K562 (cell line): ENCODE data around the gene PDE11A.

ENCODE experiments used
- CHD2 ChIP-seq: IDR thresholded peaks from 2 replicates; pipeline ENCODE4 v1.6.1; 2011; ENCODE audit warnings: low read depth, low read length
- CREM ChIP-seq: IDR thresholded peaks from 2 replicates; pipeline ENCODE4 v1.6.1; 2014; ENCODE audit warnings: antibody characterized with exemption, low read depth
- CTCF ChIP-seq, 3 experiments: IDR thresholded peaks in 2 of 3; conservative IDR thresholded peaks in 1 of 3; 2 replicates each; pipeline ENCODE4 v1.5.1; 2011 to 2012; ENCODE audit warnings: low read length in 3 of 3, mild to moderate bottlenecking in 3 of 3, control low read depth in 2 of 3, improper control_type of control experiment in 1 of 3, inconsistent platforms in 1 of 3, low read depth in 1 of 3, mixed read lengths in 1 of 3, moderate library complexity in 1 of 3; ENCODE audit not compliant: insufficient read depth in 2 of 3
- EP300 ChIP-seq: IDR thresholded peaks from 2 replicates; pipeline ENCODE4 v1.6.1; 2012; ENCODE audit warnings: low read length, improper control_type of control experiment
- ERF ChIP-seq: fragments of 450-650 bp; formaldehyde crosslinking; IDR thresholded peaks from 2 replicates; pipeline ENCODE4 v1.4.0; 2020; ENCODE audit warnings: mild to moderate bottlenecking, mixed read lengths
- FOXA1 ChIP-seq: fragments of 450-650 bp; IDR thresholded peaks from 2 replicates; pipeline ENCODE4 v1.6.1; 2016; ENCODE audit warnings: mild to moderate bottlenecking, borderline replicate concordance
- HINFP ChIP-seq: fragments of 450-650 bp; conservative IDR thresholded peaks from 2 replicates; pipeline ENCODE4 v1.6.1; 2016; ENCODE audit warnings: missing genetic modification characterization, low read depth, mild to moderate bottlenecking, control low read depth, missing compliant biosample characterization
- NFIX ChIP-seq: fragments of 250-450 bp; sonication (Bioruptor Pico); IDR thresholded peaks from 2 replicates; pipeline ENCODE4 v1.4.0; 2020; ENCODE audit warnings: low read depth, mild to moderate bottlenecking, moderate library complexity
- POLR2AphosphoS2 ChIP-seq: IDR thresholded peaks from 2 replicates; pipeline ENCODE4 v1.6.1; 2012; ENCODE audit warnings: low read length, improper control_type of control experiment
- ZNF253 ChIP-seq: fragments of 250-450 bp; sonication (Bioruptor Pico); conservative IDR thresholded peaks from 2 replicates; pipeline ENCODE4 v1.6.1; 2021; ENCODE audit warnings: mild to moderate bottlenecking

GRCh38 chr2:177633910-177634294, 438.7 kb downstream of the PDE11A start:
- TF ChIP-seq CTCF (IDR thresholded peaks at IDR 0.05 in 2 of 3, conservative IDR thresholded peaks at IDR 0.05 in 1 of 3; ENCODE audit: insufficient read depth in 2 of 3, low read depth in 1 of 3, low read length in 3 of 3) (no peak), HINFP (tag) (no peak), FOXA1 (no peak), NFIX (no peak), CREM (no peak), POLR2AphosphoS2 (no peak), CHD2 (no peak), EP300 (no peak), ERF (CRISPR knock-in tag) (no peak), ZNF253 (CRISPR knock-in tag) (no peak)
